HFF-Myc (cell line): Measurements from ENCODE around the gene TRIP13.

Experiments used
- DNase-seq: peaks from one replicate; pipeline ENCODE4 v3.0.0-alpha.2; 2011; ENCODE audit warnings: low read depth; ENCODE audit errors: extremely low read depth
- H3K4me3 ChIP-seq: replicated peaks from 2 replicates; pipeline ENCODE4 v1.5.1; 2011; ENCODE audit warnings: low read depth, mild to moderate bottlenecking, control low read depth, low read length
- TF ChIP-seq, protein P1 (sequence below): IDR thresholded peaks from 2 replicates; pipeline ENCODE4 v1.5.1; 2012; ENCODE audit warnings: mild to moderate bottlenecking, low read depth, low read length, control low read depth; ENCODE audit errors: missing control alignments

The TRIP13 gene

DNA sequence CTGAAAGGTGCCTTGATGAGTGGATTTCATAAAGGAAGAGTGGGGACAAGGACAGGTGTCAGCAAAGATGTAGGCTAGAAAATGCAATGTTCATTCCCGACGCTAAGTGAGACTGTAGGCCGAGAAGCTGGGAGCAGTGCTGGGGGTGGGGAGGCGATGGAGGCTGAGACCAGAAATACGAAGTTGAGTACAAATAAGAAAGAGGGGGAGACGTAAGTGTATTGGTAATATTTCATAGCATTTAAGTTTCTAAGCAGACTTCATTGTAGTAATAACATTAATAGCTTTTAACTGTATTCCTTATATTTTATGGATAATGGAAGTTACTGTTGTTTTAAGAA is 11.0 kb downstream of the TRIP13 start:
- H3K4me3 ChIP-seq = no peak overlapping the region
- TF ChIP-seq, protein P1, sequence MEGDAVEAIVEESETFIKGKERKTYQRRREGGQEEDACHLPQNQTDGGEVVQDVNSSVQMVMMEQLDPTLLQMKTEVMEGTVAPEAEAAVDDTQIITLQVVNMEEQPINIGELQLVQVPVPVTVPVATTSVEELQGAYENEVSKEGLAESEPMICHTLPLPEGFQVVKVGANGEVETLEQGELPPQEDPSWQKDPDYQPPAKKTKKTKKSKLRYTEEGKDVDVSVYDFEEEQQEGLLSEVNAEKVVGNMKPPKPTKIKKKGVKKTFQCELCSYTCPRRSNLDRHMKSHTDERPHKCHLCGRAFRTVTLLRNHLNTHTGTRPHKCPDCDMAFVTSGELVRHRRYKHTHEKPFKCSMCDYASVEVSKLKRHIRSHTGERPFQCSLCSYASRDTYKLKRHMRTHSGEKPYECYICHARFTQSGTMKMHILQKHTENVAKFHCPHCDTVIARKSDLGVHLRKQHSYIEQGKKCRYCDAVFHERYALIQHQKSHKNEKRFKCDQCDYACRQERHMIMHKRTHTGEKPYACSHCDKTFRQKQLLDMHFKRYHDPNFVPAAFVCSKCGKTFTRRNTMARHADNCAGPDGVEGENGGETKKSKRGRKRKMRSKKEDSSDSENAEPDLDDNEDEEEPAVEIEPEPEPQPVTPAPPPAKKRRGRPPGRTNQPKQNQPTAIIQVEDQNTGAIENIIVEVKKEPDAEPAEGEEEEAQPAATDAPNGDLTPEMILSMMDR = no peak
- no peak for DNase-seq

DNA sequence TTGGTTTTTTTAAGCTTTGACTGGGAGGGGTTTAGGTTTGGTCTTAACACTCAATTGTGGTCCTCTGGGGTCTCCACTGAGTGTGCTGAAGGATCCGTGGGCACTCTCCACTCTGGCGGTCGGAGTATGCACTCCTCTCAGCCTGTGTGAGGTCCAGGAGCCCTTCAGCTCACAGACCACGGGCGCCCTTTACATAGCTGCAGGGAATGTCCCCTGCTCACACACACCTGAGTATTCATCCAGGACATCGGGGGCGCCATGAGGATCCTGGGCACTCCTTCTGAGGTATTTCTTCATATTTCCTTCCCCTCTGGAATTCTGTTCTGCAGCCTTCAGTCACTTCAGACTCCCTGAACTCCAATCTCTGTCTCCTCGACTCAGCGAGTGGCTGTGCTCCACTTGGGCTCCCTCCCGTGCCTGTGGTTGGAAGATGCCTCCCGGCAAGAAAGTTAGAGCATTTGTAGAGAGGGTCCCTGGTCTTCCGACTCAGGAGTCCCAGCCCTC is 12.5 kb downstream of the TRIP13 start:
- TF ChIP-seq, protein P1 = no peak
- no peak overlapping the region for H3K4me3 ChIP-seq
- DNase-seq = no peak

DNA sequence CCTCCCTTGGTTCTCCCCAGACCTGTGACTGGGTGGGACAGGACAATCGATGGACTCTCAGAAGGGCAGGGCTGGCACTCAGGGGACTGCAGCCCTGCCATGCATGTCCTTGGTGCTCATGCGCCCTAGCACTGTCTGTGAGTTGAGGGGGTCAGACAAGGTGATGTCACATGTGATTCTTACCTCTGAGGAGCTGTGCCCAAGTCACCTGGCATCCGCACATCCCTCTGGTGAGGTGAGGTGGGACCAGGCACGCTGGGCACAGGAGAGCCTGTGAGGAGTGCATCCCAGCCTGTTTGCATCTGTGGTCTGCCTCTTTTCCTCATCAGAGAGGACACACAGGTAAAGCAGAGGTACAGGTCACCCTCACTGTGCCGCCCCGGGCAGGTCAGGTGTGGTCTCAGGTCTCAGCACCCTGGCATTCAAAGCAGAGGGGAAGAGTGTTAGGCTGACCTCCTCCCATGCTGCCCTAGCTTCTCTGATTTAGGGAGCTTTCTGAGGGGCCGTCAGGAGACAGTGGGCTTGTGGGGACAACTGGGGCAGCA is 14.8 kb downstream of the TRIP13 start:
- no peak overlapping the region for H3K4me3 ChIP-seq
- TF ChIP-seq, protein P1 = no peak
- DNase-seq = no peak

DNA sequence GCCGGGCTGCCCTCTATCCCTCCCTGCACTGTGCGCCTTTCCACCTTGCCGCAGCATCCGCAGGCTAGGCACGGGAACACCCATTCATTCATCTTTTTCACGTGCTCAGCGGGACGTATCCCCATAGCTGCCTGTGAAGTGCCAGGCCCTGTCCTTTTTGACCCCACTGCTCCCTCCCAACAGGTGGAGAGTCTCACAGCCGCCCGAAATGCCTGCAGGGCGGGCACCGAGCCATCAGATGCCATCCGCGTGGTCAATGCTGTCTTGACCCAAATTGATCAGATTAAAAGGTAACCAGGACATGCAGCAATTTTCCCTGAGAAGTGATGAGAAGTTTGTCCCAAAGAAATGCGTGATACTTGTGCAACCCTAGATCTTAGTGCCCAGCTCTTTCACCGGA is 15.5 kb downstream of the TRIP13 start:
- H3K4me3 ChIP-seq = no peak overlapping the region
- TF ChIP-seq, protein P1 = no peak
- DNase-seq = no peak

DNA sequence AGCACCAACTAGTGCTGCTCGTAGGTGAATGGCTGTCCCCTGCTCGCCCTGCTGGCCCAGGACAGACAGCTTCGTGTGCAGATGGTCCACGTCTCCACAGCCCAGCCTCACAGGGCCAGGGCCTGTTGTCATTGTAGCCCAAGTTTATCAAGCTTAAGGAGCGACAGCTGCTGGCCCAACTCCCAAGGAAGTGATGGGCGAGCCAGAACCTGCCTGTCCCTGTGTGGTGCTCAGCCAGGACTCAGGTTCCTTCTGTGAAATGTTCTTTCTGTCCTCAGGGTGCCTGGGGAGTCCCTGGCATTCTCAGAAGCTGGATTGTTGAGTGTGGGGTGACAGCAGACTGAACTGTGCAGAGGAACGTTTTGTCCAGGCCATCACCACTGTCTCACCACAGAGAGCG is 16.4 kb downstream of the TRIP13 start:
- TF ChIP-seq, protein P1 = no peak
- no peak overlapping the region for H3K4me3 ChIP-seq

DNA sequence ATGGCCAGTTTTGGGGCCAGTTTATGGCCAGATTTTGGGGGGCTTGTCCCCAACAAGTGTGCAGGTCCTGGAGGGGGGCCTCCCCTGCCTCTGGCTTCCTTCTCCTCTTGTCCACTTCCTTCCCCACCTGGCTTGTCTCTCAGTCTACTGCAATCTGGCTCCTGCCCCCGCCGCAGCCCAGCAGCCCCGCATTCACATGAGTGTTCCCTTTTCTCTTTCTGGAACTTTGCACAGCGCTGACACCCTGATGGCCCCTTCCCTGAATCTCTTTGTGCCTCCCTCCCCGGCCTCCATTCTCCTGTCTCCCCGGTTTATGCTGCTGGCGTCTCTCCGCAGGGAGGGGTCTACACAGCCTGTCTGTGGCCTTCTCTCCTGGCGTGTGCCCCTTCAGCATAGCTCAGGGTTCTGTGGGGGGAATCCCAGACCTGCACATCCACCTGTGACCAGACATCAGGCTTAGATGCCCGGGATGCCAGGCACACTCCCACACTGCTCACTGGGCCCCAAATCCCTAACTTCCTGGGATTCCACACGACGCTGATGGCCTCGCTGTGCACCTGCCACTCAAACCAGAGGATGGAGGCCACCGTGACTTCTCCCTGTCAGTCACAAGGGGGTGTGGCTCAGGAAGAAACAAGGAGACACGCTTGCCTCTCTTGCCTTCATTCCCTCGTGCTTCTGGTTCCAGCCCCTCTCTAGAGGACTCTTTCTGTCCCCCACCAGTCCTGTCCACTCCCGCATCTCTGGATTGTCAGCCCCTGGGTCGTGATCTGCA is 17.5 kb downstream of the TRIP13 start:
- TF ChIP-seq, protein P1 = no peak
- no peak overlapping the region for H3K4me3 ChIP-seq
- DNase-seq = no peak

More for the DNA sequence above, 16.4 kb downstream of the TRIP13 start:
- DNase-seq = no peak
